Astrocyte (in vitro differentiated cells and primary cell): Measurements from ENCODE around the gene FAM3C. TPM values are rescaled to one million over a fixed set of nuclear protein-coding genes. Genes with fewer than 3 reads are reported as not detected.

ENCODE experiments used
- DNase-seq: peaks from one replicate; pipeline ENCODE4 v3.0.0-alpha.2; 2010; ENCODE audit warnings: low read depth
- FAIRE-seq: peaks from 2 replicates; lab custom pipeline; 2011; peaks lifted over from hg19 to GRCh38; lab: Jason Lieb, UNC
- H2AFZ ChIP-seq: 2 replicates; pipeline ENCODE4 v1.6.0; 2012; ENCODE audit warnings: low read depth, low read length, inconsistent platforms
- H3K27ac ChIP-seq: 2 replicates; pipeline ENCODE4 v1.5.1; 2011; ENCODE audit warnings: low read depth, low read length, inconsistent platforms
- H3K27me3 ChIP-seq: 2 replicates; pipeline ENCODE4 v1.6.0; 2011; ENCODE audit warnings: low read length, inconsistent platforms; ENCODE audit not compliant: insufficient read depth
- H3K36me3 ChIP-seq: 2 replicates; pipeline ENCODE4 v1.5.1; 2011; ENCODE audit warnings: low read length, inconsistent platforms; ENCODE audit not compliant: insufficient read depth
- H3K4me1 ChIP-seq: 2 replicates; pipeline ENCODE4 v1.5.1; 2011; ENCODE audit warnings: low read length, inconsistent platforms; ENCODE audit not compliant: insufficient read depth
- H3K4me2 ChIP-seq: 2 replicates; pipeline ENCODE4 v1.6.0; 2012; ENCODE audit warnings: low read length, inconsistent platforms
- H3K4me3 ChIP-seq: 2 replicates; pipeline ENCODE4 v1.5.1; 2011; ENCODE audit warnings: low read depth, mild to moderate bottlenecking, low read length, inconsistent platforms; ENCODE audit not compliant: insufficient read depth
- H3K79me2 ChIP-seq: 2 replicates; pipeline ENCODE4 v1.6.0; 2012; ENCODE audit warnings: mild to moderate bottlenecking, low read length, inconsistent platforms; ENCODE audit not compliant: insufficient read depth
- H3K9ac ChIP-seq: 2 replicates; pipeline ENCODE4 v1.6.0; 2012; ENCODE audit warnings: mild to moderate bottlenecking, low read length, inconsistent platforms
- H3K9me3 ChIP-seq: 2 replicates; pipeline ENCODE4 v1.5.1; 2012; ENCODE audit warnings: low read depth, mild to moderate bottlenecking, low read length, inconsistent platforms; ENCODE audit not compliant: insufficient read depth
- H4K20me1 ChIP-seq: 2 replicates; pipeline ENCODE4 v1.6.0; 2012; ENCODE audit warnings: low read length, inconsistent platforms; ENCODE audit not compliant: insufficient read depth
- H3K27ac Mint-ChIP-seq: one replicate; pipeline ENCODE4 v1.8.0; 2021; ENCODE audit warnings: mild to moderate bottlenecking, mixed read lengths; ENCODE audit not compliant: unreplicated experiment
- H3K27me3 Mint-ChIP-seq: one replicate; pipeline ENCODE4 v1.8.0; 2021; ENCODE audit warnings: low read depth, mixed read lengths; ENCODE audit not compliant: unreplicated experiment
- H3K36me3 Mint-ChIP-seq: one replicate; pipeline ENCODE4 v1.8.0; 2021; ENCODE audit warnings: low read depth, mixed read lengths; ENCODE audit not compliant: unreplicated experiment
- H3K4me1 Mint-ChIP-seq: one replicate; pipeline ENCODE4 v1.8.0; 2021; ENCODE audit warnings: low read depth, mixed read lengths; ENCODE audit not compliant: unreplicated experiment
- H3K4me3 Mint-ChIP-seq: one replicate; pipeline ENCODE4 v1.8.0; 2021; ENCODE audit warnings: mild to moderate bottlenecking, moderate library complexity, mixed read lengths; ENCODE audit not compliant: unreplicated experiment
- H3K9me3 Mint-ChIP-seq: one replicate; pipeline ENCODE4 v1.8.0; 2021; ENCODE audit warnings: mild to moderate bottlenecking, mixed read lengths; ENCODE audit not compliant: unreplicated experiment
- CTCF ChIP-seq: IDR thresholded peaks from 2 replicates; pipeline ENCODE4 v1.5.1; 2011; ENCODE audit warnings: low read depth, mild to moderate bottlenecking, inconsistent platforms, low read length, moderate library complexity; ENCODE audit not compliant: insufficient read depth
- EZH2 ChIP-seq: IDR thresholded peaks from 2 replicates; pipeline ENCODE4 v1.6.1; 2012; ENCODE audit warnings: mild to moderate bottlenecking, low read length, inconsistent platforms; ENCODE audit not compliant: insufficient read depth
- total RNA-seq: library from RNA; stranded (reverse); gene quantifications from 2 replicates; pipeline ENCODE4 v1.2.1, GENCODE V29; 2021

The FAM3C gene
- total RNA-seq, 1 donor from 2014 or later: 71.8 TPM

GRCh38 chr7:121336579-121336978 lies 59.5 kb downstream of the FAM3C start:
- H3K27me3 Mint-ChIP-seq: peaks cover 2% of the 10 kb centered on the region
- Histone ChIP-seq H3K79me2 (no peaks in the 10 kb centered on the region), H3K27me3 (no peaks in the 10 kb centered on the region), H3K36me3 (no peaks in the 10 kb centered on the region), H4K20me1 (no peaks in the 10 kb centered on the region), H3K9me3 (no peaks in the 10 kb centered on the region), H3K27ac (no peak overlapping the region), H3K9ac (no peak overlapping the region), H3K4me2 (no peak overlapping the region), H3K4me1 (no peaks in the 10 kb centered on the region), H3K4me3 (no peak overlapping the region), H2AFZ (no peak overlapping the region)
- DNase-seq: peak; percentile 14
- H3K27ac Mint-ChIP-seq: no peak overlapping the region
- no peak overlapping the region for H3K4me3 Mint-ChIP-seq
- H3K36me3 Mint-ChIP-seq: no peaks in the 10 kb centered on the region
- no peak for TF ChIP-seq CTCF
- no peak for TF ChIP-seq EZH2
- H3K4me1 Mint-ChIP-seq: no peaks in the 10 kb centered on the region
- peak; percentile 49 for FAIRE-seq
- H3K9me3 Mint-ChIP-seq: no peaks in the 10 kb centered on the region

GRCh38 chr7:121334875-121335648 lies 61.0 kb downstream of the FAM3C start:
- H4K20me1 ChIP-seq: no peaks in the 10 kb centered on the region
- H3K79me2 ChIP-seq: no peaks in the 10 kb centered on the region
- no peak overlapping the region for H3K9ac ChIP-seq
- no peak overlapping the region for H2AFZ ChIP-seq
- DNase-seq (peak; percentile 31), FAIRE-seq (peak; percentile 9)
- no peak overlapping the region for H3K4me3 ChIP-seq
- H3K27ac ChIP-seq: no peak overlapping the region
- TF ChIP-seq CTCF: no peak
- TF ChIP-seq EZH2: no peak
- H3K4me1 ChIP-seq: no peaks in the 10 kb centered on the region
- H3K9me3 ChIP-seq: no peaks in the 10 kb centered on the region
- peaks cover 5% of the 10 kb centered on the region for H3K27me3 ChIP-seq
- no peak overlapping the region for H3K27ac Mint-ChIP-seq
- no peaks in the 10 kb centered on the region for H3K9me3 Mint-ChIP-seq
- H3K4me1 Mint-ChIP-seq: no peaks in the 10 kb centered on the region
- no peak overlapping the region for H3K4me2 ChIP-seq
- H3K36me3 Mint-ChIP-seq: no peaks in the 10 kb centered on the region
- peaks cover 13% of the 10 kb centered on the region for H3K27me3 Mint-ChIP-seq
- no peak overlapping the region for H3K4me3 Mint-ChIP-seq
- no peaks in the 10 kb centered on the region for H3K36me3 ChIP-seq

GRCh38 chr7:121334376-121334775 lies 61.7 kb downstream of the FAM3C start:
- Histone ChIP-seq H2AFZ (no peak overlapping the region), H3K4me1 (peaks cover 5% of the 10 kb centered on the region), H3K36me3 (no peaks in the 10 kb centered on the region), H3K4me3 (no peak overlapping the region), H3K27ac (no peak overlapping the region), H3K27me3 (peaks cover 10% of the 10 kb centered on the region), H3K79me2 (no peaks in the 10 kb centered on the region), H3K4me2 (no peak overlapping the region), H4K20me1 (no peaks in the 10 kb centered on the region), H3K9ac (no peak overlapping the region), H3K9me3 (no peaks in the 10 kb centered on the region)
- DNase-seq (no peak), FAIRE-seq (no peak)
- no peak overlapping the region for H3K4me3 Mint-ChIP-seq
- H3K36me3 Mint-ChIP-seq: no peaks in the 10 kb centered on the region
- no peaks in the 10 kb centered on the region for H3K4me1 Mint-ChIP-seq
- TF ChIP-seq CTCF: no peak
- TF ChIP-seq EZH2: no peak
- H3K27ac Mint-ChIP-seq: no peak overlapping the region
- no peaks in the 10 kb centered on the region for H3K9me3 Mint-ChIP-seq
- peaks cover 20% of the 10 kb centered on the region for H3K27me3 Mint-ChIP-seq
